Body of pancreas (tissue), 4 donors: Measurements from ENCODE around the gene SMAGP. TPM values are rescaled to one million over a fixed set of nuclear protein-coding genes. Genes with fewer than 3 reads are reported as not detected.

Experiments
- ATAC-seq: fragments of 150-250 bp; one replicate; pipeline ENCODE4 v1.9.1; 2016
- DNase-seq, 4 donors: peaks; one replicate each; pipeline ENCODE4 v3.0.0-alpha.2; 2019
- H3K27ac ChIP-seq, 4 donors: fragments of 200-600 bp; sonication (generic); 1 replicate in 3 of 4; 2 replicates in 1 of 4; pipeline versions ENCODE4 v1.5.1 to v1.6.1; 2016 to 2019; ENCODE audit warnings: mild to moderate bottlenecking in 1 of 4, mixed read lengths in 1 of 4, moderate library complexity in 1 of 4
- H3K27me3 ChIP-seq, 2 donors: fragments of 200-600 bp; sonication (generic); one replicate each; pipeline ENCODE4 v1.6.0; 2016; ENCODE audit warnings: mild to moderate bottlenecking in 1 of 2
- H3K36me3 ChIP-seq, 2 donors: fragments of 200-600 bp; sonication (generic); replicated peaks in 1 of 2; 2 replicates each; pipeline ENCODE4 v1.5.1; 2016; ENCODE audit warnings: low read depth in 2 of 2; ENCODE audit not compliant: insufficient read depth in 1 of 2
- H3K4me1 ChIP-seq: fragments of 200-600 bp; sonication (generic); one replicate; pipeline ENCODE4 v1.6.0; 2016
- H3K4me3 ChIP-seq, 2 donors: fragments of 200-600 bp; sonication (generic); 1 replicate in 1 of 2; 2 replicates in 1 of 2; pipeline ENCODE4 v1.5.1; 2016 to 2019
- H3K9me3 ChIP-seq, 3 donors: fragments of 200-600 bp; sonication (generic); 1 replicate in 2 of 3; 2 replicates in 1 of 3; pipeline ENCODE4 v1.5.1; 2016
- POLR2A ChIP-seq, 3 donors: fragments of 450-650 bp; IDR thresholded peaks; one replicate each; pipeline ENCODE4 v1.6.1; 2016; ENCODE audit warnings: antibody characterized with exemption in 3 of 3, mild to moderate bottlenecking in 2 of 3
- WGBS, 2 donors: methylation state at CpG; one replicate each; pipeline ENCODE4 v1.1.5; 2017; 5-methylcytosine and 5-hydroxymethylcytosine counted together
- intact Hi-C: fragments of 100-400 bp; cut with DNase I; formaldehyde crosslinking; loops from one replicate; pipeline ENCODE4 v1.15.1; 2023
- total RNA-seq, 2 donors: library from RNA; depleted of rRNA; stranded (reverse); fragments of >200 nt; gene quantifications; one replicate each; pipeline ENCODE4 v1.1.0, GENCODE V29; 2016
- TF ChIP-seq, protein P1 (sequence below), 7 experiments: fragments of 450-650 bp in 4 of 7; fragments of 200-600 bp in 3 of 7; sonication (generic) in 3 of 7; IDR thresholded peaks; one replicate each; pipeline ENCODE4 v1.5.1; 2016 to 2019; ENCODE audit warnings: antibody characterized with exemption in 7 of 7

The SMAGP gene
- total RNA-seq, 2 donors from 2014 or later, result 7.0 to 8.6 TPM

DNA sequence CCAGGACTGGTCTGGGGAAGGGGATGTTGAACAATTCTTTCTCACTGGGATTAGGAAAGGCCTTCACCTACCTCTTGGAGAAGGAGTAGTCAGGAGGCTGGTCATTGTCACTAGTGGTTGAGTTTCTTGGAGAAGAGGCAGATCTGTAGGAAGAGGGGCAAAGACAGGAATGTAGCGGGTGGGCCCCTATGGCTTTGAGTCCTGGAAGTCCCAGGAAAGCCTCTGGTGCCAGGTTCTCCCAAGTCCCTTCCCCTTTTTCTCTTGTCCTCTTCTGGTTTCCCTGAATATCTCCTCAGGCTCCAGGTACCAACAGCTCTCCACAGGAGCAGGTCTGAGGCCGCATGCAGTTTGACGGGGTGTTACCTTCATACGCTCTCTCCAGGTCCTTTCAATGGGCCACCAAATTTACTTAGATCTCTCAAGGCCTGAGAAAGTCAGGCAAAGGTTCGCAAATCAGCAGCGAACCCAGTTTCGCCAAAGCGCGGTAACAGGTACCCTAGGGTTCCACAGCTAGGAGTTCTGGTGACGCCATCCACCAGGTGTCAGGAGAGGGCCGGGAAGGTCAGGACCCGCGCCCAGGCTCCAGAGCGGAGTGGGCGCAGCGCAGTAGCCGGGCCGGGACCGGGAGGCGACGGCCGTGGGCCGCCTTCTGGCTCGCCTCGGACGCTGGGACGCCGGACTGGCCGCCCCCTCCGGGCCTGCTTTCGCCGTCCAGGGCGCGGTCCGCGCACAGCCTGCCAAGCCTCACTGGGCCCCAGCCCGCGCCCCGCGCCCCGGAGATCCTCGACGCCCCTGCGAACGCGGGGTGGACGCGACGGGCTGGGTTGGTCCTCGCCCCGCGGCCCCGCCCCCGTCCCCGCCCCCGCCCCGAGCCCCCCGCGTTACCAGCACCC lies 795 bp downstream of the SMAGP start:
- Histone ChIP-seq H3K4me3 (peak overlapping the region; percentile 59 to 77), H3K27me3 (no peaks in the 10 kb centered on the region), H3K4me1 (peaks cover 22% of the 10 kb centered on the region), H3K9me3 (no peaks in the 10 kb centered on the region), H3K36me3 (no peaks in the 10 kb centered on the region), H3K27ac (peak overlapping the region; percentile 64 to 83 (median 82))
- peak in 2 of 3 donors; percentile 27 to 49 for TF ChIP-seq POLR2A (IDR thresholded peaks at IDR 0.05)
- TF ChIP-seq, protein P1, sequence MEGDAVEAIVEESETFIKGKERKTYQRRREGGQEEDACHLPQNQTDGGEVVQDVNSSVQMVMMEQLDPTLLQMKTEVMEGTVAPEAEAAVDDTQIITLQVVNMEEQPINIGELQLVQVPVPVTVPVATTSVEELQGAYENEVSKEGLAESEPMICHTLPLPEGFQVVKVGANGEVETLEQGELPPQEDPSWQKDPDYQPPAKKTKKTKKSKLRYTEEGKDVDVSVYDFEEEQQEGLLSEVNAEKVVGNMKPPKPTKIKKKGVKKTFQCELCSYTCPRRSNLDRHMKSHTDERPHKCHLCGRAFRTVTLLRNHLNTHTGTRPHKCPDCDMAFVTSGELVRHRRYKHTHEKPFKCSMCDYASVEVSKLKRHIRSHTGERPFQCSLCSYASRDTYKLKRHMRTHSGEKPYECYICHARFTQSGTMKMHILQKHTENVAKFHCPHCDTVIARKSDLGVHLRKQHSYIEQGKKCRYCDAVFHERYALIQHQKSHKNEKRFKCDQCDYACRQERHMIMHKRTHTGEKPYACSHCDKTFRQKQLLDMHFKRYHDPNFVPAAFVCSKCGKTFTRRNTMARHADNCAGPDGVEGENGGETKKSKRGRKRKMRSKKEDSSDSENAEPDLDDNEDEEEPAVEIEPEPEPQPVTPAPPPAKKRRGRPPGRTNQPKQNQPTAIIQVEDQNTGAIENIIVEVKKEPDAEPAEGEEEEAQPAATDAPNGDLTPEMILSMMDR (IDR thresholded peaks at IDR 0.05), result peak in 6 of 7 experiments; percentile 32 to 64 (median 54)
- intact Hi-C loops, result loop anchor here (5.0 kb wide), 1 partner anchor 78 kb away; the partner anchor contains the start of gene CELA1
- WGBS, 2 donors, result 8 to 49% methylated on average over 4 to 43 of the region's 59 CpGs
- DNase-seq (peak; percentile 75 to 83 (median 77)), ATAC-seq (peak; percentile 79)

- DNase-seq, result no peak
- H3K9me3 ChIP-seq, result no peaks in the 10 kb centered on the region
- intact Hi-C loops, result no loop called here
- H3K4me1 ChIP-seq, result peaks cover 24% of the 10 kb centered on the region
- no peaks in the 10 kb centered on the region for H3K36me3 ChIP-seq
- TF ChIP-seq, protein P1 (IDR thresholded peaks at IDR 0.05), result no peak
- TF ChIP-seq POLR2A (IDR thresholded peaks at IDR 0.05), result no peak
- no peak overlapping the region for H3K4me3 ChIP-seq
- ATAC-seq, result no peak
- H3K27me3 ChIP-seq, result no peaks in the 10 kb centered on the region
- no peak overlapping the region for H3K27ac ChIP-seq
These were observed 5.2 kb downstream of the SMAGP start for GRCh38 chr12:51265024-51265423.

- H3K9me3 ChIP-seq, result no peaks in the 10 kb centered on the region
- H3K4me3 ChIP-seq, result no peak overlapping the region
- ATAC-seq (no peak), DNase-seq (no peak)
- no peak overlapping the region for H3K27ac ChIP-seq
- no peak for TF ChIP-seq POLR2A (IDR thresholded peaks at IDR 0.05)
- TF ChIP-seq, protein P1 (IDR thresholded peaks at IDR 0.05), result no peak
- no peaks in the 10 kb centered on the region for H3K36me3 ChIP-seq
- intact Hi-C loops, result no loop called here
- WGBS, 2 donors, result 96 to 100% methylated on average over 5 of the region's 5 CpGs
- H3K4me1 ChIP-seq, result peaks cover 21% of the 10 kb centered on the region
- H3K27me3 ChIP-seq, result no peaks in the 10 kb centered on the region
These were observed 5.9 kb downstream of the SMAGP start for GRCh38 chr12:51264297-51264696.

DNA sequence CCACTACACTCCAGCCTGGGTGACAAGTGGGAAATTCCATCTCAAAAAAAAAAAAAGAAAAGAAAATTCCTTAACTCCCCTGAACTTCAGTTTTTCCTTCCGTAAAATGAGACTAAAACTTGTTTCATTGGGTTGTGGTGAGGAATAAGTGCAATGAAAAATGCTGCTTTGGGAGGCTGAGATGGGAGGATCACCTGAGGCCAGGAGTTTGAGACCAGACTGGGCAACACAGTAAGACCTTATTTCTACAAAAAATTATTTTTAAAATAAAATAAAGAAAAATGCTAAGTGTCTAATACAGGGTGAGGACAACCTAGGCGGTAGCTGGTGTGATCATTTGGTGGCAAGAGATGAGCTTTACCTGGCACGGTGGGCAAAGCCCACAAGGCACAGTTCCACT lies 6.9 kb downstream of the SMAGP start:
- DNase-seq (no peak), ATAC-seq (no peak)
- Histone ChIP-seq H3K36me3 (no peaks in the 10 kb centered on the region), H3K27ac (peak overlapping the region; percentile 73 to 91 (median 80)), H3K27me3 (no peaks in the 10 kb centered on the region), H3K9me3 (no peaks in the 10 kb centered on the region), H3K4me3 (no peak overlapping the region), H3K4me1 (peaks cover 13% of the 10 kb centered on the region)
- WGBS, 2 donors, result 92 to 94% methylated on average over 3 of the region's 3 CpGs
- TF ChIP-seq POLR2A (IDR thresholded peaks at IDR 0.05), result no peak
- TF ChIP-seq, protein P1 (IDR thresholded peaks at IDR 0.05), result no peak
- intact Hi-C loops, result no loop called here
